Gastroesophageal sphincter (tissue), 3 donors: ENCODE data around the gene GALNT2.

Source experiments
- EP300 ChIP-seq: sonication (generic); formaldehyde crosslinking; IDR thresholded peaks from one replicate; pipeline ENCODE4 v1.6.1; 2017; ENCODE audit warnings: antibody characterized with exemption, mild to moderate bottlenecking
- POLR2A ChIP-seq, 2 donors: fragments of 450-650 bp; IDR thresholded peaks; one replicate each; pipeline ENCODE4 v1.6.1; 2017; ENCODE audit warnings: antibody characterized with exemption in 2 of 2, mild to moderate bottlenecking in 2 of 2, moderate library complexity in 1 of 2
- TF ChIP-seq, protein P1 (sequence below), 4 experiments: fragments of 200-600 bp in 2 of 4; fragments of 450-650 bp in 2 of 4; sonication (generic) in 1 of 4; IDR thresholded peaks; one replicate each; pipeline ENCODE4 v1.5.1; 2017 to 2019; ENCODE audit warnings: antibody characterized with exemption in 4 of 4, mild to moderate bottlenecking in 2 of 4, moderate library complexity in 2 of 4

DNA sequence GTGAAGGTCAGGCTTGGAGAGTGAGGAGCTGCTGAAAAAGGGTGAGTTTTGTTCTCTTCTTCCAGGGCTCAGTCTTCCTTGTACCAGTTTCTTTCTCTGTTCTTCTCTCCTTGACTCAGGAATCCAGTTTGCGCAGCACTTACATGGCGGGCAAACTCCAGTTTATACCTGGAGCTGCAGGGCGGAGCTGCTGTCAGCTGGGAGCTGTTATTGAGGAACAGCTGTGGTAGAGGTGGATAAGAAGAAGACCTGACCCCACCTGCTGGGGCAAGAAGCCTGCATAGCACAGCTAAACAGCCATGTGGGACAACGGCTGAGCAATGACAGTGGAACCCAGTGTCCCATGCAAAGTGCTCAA is 46.2 kb downstream of the GALNT2 start:
- TF ChIP-seq EP300, result no peak
- TF ChIP-seq, protein P1, sequence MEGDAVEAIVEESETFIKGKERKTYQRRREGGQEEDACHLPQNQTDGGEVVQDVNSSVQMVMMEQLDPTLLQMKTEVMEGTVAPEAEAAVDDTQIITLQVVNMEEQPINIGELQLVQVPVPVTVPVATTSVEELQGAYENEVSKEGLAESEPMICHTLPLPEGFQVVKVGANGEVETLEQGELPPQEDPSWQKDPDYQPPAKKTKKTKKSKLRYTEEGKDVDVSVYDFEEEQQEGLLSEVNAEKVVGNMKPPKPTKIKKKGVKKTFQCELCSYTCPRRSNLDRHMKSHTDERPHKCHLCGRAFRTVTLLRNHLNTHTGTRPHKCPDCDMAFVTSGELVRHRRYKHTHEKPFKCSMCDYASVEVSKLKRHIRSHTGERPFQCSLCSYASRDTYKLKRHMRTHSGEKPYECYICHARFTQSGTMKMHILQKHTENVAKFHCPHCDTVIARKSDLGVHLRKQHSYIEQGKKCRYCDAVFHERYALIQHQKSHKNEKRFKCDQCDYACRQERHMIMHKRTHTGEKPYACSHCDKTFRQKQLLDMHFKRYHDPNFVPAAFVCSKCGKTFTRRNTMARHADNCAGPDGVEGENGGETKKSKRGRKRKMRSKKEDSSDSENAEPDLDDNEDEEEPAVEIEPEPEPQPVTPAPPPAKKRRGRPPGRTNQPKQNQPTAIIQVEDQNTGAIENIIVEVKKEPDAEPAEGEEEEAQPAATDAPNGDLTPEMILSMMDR (IDR thresholded peaks at IDR 0.05), result no peak
- no peak for TF ChIP-seq POLR2A (IDR thresholded peaks at IDR 0.05)
